ENCODE measurements around the gene NFKBIB. TPM values are rescaled to one million over a fixed set of nuclear protein-coding genes. Genes with fewer than 3 reads are reported as not detected.
"Not testable (repeated sequence)": the region's sequence is repeated elsewhere in the genome, so short reads cannot be mapped to it uniquely, and the experiment has no call there.

Gene NFKBIB
- total RNA-seq, 1 experiment from 2014 or later = 13.5 TPM

DNA sequence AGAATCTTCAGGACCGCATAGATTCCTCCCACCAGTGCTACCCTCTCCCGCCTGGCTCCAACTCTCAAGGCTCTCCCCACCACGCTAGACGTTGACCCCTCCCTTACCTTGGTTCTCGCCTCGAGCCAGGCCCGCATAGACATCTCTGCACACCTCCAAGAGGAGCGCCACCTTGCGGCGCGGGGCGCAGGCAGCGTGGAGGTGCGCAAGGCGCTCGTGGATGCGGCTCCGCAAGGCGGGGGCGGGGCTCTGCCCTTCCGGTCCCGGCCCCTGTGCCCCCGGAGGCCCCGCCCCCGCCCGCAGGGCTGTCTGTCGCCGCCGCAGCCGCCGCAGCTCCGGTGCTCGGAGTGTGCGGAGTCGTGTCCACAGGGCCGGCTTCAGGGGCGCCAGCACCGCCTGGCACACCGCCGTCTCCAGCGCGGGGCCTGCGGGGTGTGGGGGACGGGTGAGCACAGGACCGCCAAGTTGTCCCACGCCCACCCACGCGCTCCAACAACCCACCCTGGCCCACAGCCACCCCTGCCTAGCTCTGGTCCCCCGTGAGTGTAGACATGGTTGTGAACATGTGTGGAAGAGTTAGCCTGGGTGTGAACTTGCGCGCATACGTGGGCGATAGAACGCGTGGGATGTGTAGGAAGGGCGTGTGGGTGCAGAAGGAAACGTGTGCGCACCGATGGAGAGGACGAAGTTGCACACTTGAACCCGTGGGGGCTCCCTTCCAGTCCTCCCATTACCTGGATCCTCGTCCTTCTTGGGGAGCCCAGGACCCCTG, 29.7 kb upstream of the NFKBIB start:
- peak overlapping the region; percentile 66; the same call in 1 of the 2 replicates for H3K4me3 ChIP-seq (ENCODE audit: low read length)
- peak overlapping the region; percentile 41; the same call in 1 of the 2 replicates for H2AFZ ChIP-seq (ENCODE audit: low read length)
- H3K9ac ChIP-seq (ENCODE audit: low read length) = peak overlapping the region; percentile 74
- H4K20me1 ChIP-seq (ENCODE audit: insufficient read depth, low read depth, low read length) = no peaks in the 10 kb centered on the region
- no peaks in the 10 kb centered on the region; the same call in 1 of the 2 replicates for H3K79me2 ChIP-seq (ENCODE audit: low read length)
- peak overlapping the region; percentile 77 for H3K4me2 ChIP-seq (ENCODE audit: low read depth, low read length, poor library complexity, severe bottlenecking)
- no peaks in the 10 kb centered on the region for H3K27me3 ChIP-seq (ENCODE audit: low read length)
- H3K4me1 ChIP-seq (ENCODE audit: low read length) = peaks cover 30% of the 10 kb centered on the region
- DNase-seq = peak; percentile 95
- no peaks in the 10 kb centered on the region; the same call in 1 of the 2 replicates for H3K36me3 ChIP-seq (ENCODE audit: insufficient read depth, low read length)
- no peaks in the 10 kb centered on the region for H3K9me3 ChIP-seq (ENCODE audit: low read length)
- no peak overlapping the region for H3K27ac ChIP-seq (ENCODE audit: low read length)
- H3K9me2 ChIP-seq (replicated peaks; ENCODE audit: insufficient read depth, low read length) = no peaks in the 10 kb centered on the region

DNA sequence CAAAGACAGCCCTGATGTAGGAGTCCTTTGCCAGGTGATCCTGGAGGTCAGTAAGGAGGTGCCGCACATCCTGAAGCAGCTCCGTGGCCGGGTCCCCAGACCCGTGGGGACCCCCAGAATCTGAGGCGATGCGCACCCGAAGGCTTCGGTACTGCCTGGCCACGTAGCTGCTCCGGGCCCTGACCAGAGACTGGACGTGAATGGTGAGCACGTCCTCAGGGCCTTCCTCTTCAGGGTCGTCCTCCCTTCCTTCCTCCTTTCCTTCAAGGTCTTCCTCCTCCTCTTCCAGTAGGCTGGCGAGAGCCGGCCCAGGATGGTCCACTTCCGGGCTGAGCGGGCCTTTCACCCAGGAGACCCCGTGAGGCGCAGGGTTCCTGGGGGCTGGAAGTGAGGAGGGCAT, 29.2 kb upstream of the NFKBIB start:
- DNase-seq = no peak
- H3K4me2 ChIP-seq (ENCODE audit: low read depth, low read length, poor library complexity, severe bottlenecking) = peak overlapping the region; percentile 77
- peaks cover 24% of the 10 kb centered on the region for H3K4me1 ChIP-seq (ENCODE audit: low read length)
- no peaks in the 10 kb centered on the region for H3K9me2 ChIP-seq (replicated peaks; ENCODE audit: insufficient read depth, low read length)
- no peaks in the 10 kb centered on the region for H3K9me3 ChIP-seq (ENCODE audit: low read length)
- H3K27ac ChIP-seq (ENCODE audit: low read length) = no peak overlapping the region
- peak overlapping the region; percentile 61 for H3K9ac ChIP-seq (ENCODE audit: low read length)
- no peaks in the 10 kb centered on the region; the same call in 1 of the 2 replicates for H3K36me3 ChIP-seq (ENCODE audit: insufficient read depth, low read length)
- H3K79me2 ChIP-seq (ENCODE audit: low read length) = no peaks in the 10 kb centered on the region; the same call in 1 of the 2 replicates
- H2AFZ ChIP-seq (ENCODE audit: low read length) = no peak overlapping the region
- peak overlapping the region; percentile 66; the same call in 1 of the 2 replicates for H3K4me3 ChIP-seq (ENCODE audit: low read length)
- no peaks in the 10 kb centered on the region for H4K20me1 ChIP-seq (ENCODE audit: insufficient read depth, low read depth, low read length)
- H3K27me3 ChIP-seq (ENCODE audit: low read length) = no peaks in the 10 kb centered on the region

DNA sequence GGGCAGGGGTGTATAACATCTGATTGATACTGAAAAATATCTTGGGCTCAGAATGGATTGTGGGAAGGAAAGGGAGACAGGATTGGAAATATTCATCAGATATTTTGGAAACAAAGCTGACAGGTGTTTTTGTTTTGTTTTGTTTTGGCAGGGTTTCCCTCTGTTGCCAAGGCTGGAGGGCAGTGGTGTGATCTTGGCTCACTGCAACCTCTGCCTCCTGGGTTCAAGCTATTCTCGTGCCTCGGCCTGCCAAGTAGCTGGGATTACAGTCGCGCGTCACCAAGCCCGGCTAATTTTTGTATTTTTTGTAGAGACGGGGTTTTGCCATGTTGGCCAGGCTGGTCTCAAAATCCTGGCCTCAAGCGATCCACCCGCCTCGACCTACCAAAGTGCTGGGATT, 26.4 kb upstream of the NFKBIB start:
- peaks cover 37% of the 10 kb centered on the region for H3K4me1 ChIP-seq (ENCODE audit: low read length)
- H3K9me2 ChIP-seq (replicated peaks; ENCODE audit: insufficient read depth, low read length); H3K27ac ChIP-seq (ENCODE audit: low read length): not testable (repeated sequence)

DNA sequence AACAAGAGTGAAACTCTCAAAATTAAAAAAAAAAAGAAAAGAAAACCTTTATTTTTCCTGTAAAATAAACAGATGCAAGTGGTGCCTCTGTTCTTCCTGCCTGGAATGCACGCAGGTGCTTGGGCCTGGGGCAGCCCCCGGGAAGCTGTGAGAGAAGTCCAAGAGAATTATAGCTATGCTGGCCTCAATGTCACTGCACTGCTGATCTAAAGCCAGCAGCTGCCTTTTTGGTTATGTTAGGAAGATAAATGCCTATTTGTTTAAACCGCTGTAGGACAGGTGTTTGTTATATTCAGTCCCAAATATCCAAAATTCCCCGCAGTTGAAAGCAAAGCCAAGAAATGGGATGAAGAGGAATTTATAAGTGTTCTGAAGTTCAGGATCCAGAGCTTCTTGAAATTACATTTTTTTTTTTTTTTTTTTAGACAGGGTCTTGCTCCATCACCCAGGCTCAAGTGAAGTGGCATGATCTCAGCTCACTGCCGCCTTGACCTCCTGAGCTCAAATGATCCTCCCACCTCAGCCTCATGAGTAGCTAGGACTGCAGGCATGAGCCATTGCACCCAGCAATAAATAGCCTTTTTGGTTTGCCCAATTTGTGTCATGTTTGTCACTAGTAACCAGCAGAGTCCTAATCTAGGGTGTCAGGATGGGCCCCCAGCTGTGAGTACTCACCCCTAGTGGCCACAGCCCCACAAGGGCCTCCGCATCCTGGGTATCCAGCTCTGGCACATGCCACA, 23.9 kb upstream of the NFKBIB start:
- H3K9me2 ChIP-seq (replicated peaks; ENCODE audit: insufficient read depth, low read length) = no peaks in the 10 kb centered on the region
- peaks cover 24% of the 10 kb centered on the region for H3K4me1 ChIP-seq (ENCODE audit: low read length)
- no peak for DNase-seq

More for the DNA sequence above, 26.4 kb upstream of the NFKBIB start:
- not testable (repeated sequence) for H4K20me1 ChIP-seq (ENCODE audit: insufficient read depth, low read depth, low read length); H2AFZ ChIP-seq (ENCODE audit: low read length); H3K4me3 ChIP-seq (ENCODE audit: low read length); DNase-seq; H3K9me3 ChIP-seq (ENCODE audit: low read length); H3K4me2 ChIP-seq (ENCODE audit: low read depth, low read length, poor library complexity, severe bottlenecking); H3K36me3 ChIP-seq (ENCODE audit: insufficient read depth, low read length); H3K27me3 ChIP-seq (ENCODE audit: low read length); H3K9ac ChIP-seq (ENCODE audit: low read length)
- H3K79me2 ChIP-seq (ENCODE audit: low read length) = peaks cover 22% of the 10 kb centered on the region

DNA sequence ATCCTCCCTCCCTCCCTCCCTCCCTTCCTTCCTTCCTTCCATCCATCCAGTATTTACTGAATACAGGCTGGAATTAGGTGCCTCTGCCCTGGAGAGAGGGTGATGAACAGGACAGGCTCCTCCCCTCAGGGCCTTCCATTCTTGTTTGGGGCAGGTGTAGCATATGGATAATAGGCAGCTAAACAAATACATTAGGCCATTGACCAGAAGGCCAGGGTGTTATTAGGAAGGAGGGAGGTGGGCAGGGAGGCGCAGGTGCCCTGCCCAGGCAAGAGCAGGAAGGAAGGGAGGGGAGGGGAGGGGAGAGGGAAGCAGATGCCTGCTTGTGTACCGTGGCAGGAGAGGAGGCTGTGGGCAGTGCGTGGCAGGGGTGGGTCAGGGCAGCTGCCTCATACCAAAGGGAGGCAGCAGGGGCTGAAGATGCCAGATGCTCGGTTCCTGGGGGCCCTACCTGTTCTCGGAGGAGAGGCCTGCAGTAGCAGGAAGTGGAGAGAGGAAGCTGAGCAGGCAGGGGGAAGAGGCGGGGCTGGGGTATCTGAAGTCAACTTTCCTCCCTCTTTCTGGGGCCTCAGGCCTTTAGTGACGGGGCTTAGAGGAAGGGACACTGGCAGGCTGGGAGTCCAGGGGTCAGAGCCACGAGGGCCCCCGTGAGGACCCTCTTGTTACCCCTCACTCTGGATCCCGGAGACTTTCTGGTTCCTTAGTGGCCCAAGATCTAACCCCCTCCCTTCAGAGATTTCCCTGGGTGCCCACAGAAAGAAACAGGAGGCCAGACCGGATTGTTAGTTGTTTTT, 21.8 kb upstream of the NFKBIB start, which contains the start of gene RINL:
RINL (minus strand) TSS at position 495 of the 794 bp plus-strand sequence. CDS start 1,533 bp downstream, outside the sequence.
- Histone ChIP-seq H4K20me1 (ENCODE audit: insufficient read depth, low read depth, low read length) (no peaks in the 10 kb centered on the region), H3K9me3 (ENCODE audit: low read length) (no peaks in the 10 kb centered on the region), H3K27me3 (ENCODE audit: low read length) (no peaks in the 10 kb centered on the region), H3K27ac (ENCODE audit: low read length) (peak within 1 kb of the TSS; percentile 73), H3K4me3 (ENCODE audit: low read length) (peak within 1 kb of the TSS; percentile 82), H3K9ac (ENCODE audit: low read length) (peak within 1 kb of the TSS; percentile 90), H2AFZ (ENCODE audit: low read length) (peak within 1 kb of the TSS; percentile 68; the same call in 1 of the 2 replicates), H3K4me1 (ENCODE audit: low read length) (peaks cover 24% of the 10 kb centered on the region), H3K9me2 (replicated peaks; ENCODE audit: insufficient read depth, low read length) (no peaks in the 10 kb centered on the region), H3K4me2 (ENCODE audit: low read depth, low read length, poor library complexity, severe bottlenecking) (peak within 1 kb of the TSS; percentile 89), H3K79me2 (ENCODE audit: low read length) (peaks cover 22% of the 10 kb centered on the region), H3K36me3 (ENCODE audit: insufficient read depth, low read length) (no peaks in the 10 kb centered on the region; the same call in 1 of the 2 replicates)
- peak; percentile 89 for DNase-seq

More for the DNA sequence above, 23.9 kb upstream of the NFKBIB start:
- H2AFZ ChIP-seq (ENCODE audit: low read length) = no peak overlapping the region
- H3K4me3 ChIP-seq (ENCODE audit: low read length) = no peak overlapping the region
- peaks cover 22% of the 10 kb centered on the region for H3K79me2 ChIP-seq (ENCODE audit: low read length)
- H4K20me1 ChIP-seq (ENCODE audit: insufficient read depth, low read depth, low read length) = no peaks in the 10 kb centered on the region
- H3K27ac ChIP-seq (ENCODE audit: low read length) = no peak overlapping the region
- H3K4me2 ChIP-seq (ENCODE audit: low read depth, low read length, poor library complexity, severe bottlenecking) = no peak overlapping the region
- H3K9me3 ChIP-seq (ENCODE audit: low read length) = no peaks in the 10 kb centered on the region
- no peaks in the 10 kb centered on the region for H3K27me3 ChIP-seq (ENCODE audit: low read length)
- no peaks in the 10 kb centered on the region; the same call in 1 of the 2 replicates for H3K36me3 ChIP-seq (ENCODE audit: insufficient read depth, low read length)
- H3K9ac ChIP-seq (ENCODE audit: low read length) = 0 out of 2 replicates have a peak overlapping the region, but pooled peaks have one; percentile 3

DNA sequence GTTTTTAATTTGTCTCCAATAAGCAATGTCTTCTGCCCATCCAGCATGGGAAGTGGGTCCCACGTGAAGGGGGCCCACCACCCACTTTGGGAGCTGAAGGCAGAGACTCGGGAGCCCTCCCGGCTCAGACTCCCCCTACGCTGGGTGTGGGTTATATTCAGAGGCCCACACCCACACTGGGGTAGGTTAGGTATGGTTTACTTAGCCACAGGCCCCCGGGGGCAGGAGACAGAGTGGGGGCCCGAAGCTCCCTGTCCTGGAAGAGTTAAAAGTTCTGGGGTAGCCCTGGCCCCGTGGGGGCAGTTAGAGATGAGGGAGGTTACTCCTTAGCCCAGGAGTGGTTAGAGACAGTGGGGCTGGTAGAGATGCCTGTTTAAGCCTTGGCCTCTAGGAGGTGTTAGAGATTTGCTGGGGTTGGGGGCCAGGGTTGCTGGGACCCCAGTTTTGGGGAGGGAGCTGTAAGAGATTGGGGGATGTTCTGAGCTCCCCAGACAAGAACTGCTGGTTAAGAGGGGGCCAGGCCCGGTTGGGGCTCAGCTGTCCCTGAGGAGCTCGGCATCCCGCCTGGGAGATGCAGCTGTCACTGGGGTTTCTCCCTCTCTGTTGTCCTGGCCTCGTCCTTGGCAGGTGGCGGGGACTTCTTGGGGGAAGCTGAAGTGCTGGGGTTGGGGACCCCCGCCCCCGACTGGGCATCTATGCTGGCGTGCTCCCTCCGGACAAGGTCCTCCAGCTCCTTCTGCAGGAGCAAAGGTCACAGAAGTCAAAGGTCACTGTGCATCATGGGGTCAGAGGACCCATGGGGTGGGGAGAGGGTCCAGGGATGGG, 21.0 kb upstream of the NFKBIB start:
- Histone ChIP-seq H3K36me3 (ENCODE audit: insufficient read depth, low read length) (no peaks in the 10 kb centered on the region), H3K9me3 (ENCODE audit: low read length) (no peaks in the 10 kb centered on the region), H3K27me3 (ENCODE audit: low read length) (no peaks in the 10 kb centered on the region), H3K4me3 (ENCODE audit: low read length) (peak overlapping the region; percentile 82), H3K4me2 (ENCODE audit: low read depth, low read length, poor library complexity, severe bottlenecking) (peak overlapping the region; percentile 89), H3K9ac (ENCODE audit: low read length) (peak overlapping the region; percentile 90), H2AFZ (ENCODE audit: low read length) (peak overlapping the region; percentile 68; the same call in 1 of the 2 replicates), H4K20me1 (ENCODE audit: insufficient read depth, low read depth, low read length) (no peaks in the 10 kb centered on the region), H3K79me2 (ENCODE audit: low read length) (peaks cover 22% of the 10 kb centered on the region), H3K4me1 (ENCODE audit: low read length) (peaks cover 24% of the 10 kb centered on the region), H3K9me2 (replicated peaks; ENCODE audit: insufficient read depth, low read length) (no peaks in the 10 kb centered on the region), H3K27ac (ENCODE audit: low read length) (peak overlapping the region; percentile 73)
- no peak for DNase-seq

DNA sequence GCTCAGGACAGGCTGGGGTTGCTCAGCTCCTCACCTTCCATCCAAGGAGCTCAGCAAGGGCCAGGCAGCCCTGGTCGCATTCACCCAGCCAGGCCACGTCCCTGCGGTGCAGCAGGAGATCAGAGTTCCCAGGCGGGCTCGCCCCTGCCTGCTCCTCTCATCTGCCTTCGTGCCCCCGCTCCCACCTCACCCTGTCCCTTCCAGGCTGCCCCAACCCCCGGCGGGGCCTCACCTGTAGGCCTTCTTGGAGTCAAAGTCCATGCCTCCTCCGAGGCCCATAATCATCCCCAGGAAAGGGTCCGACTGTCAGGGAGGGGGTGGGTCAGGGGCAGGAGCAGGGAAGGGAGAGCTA, 20.4 kb upstream of the NFKBIB start:
- H3K27me3 ChIP-seq (ENCODE audit: low read length) = no peaks in the 10 kb centered on the region
- no peaks in the 10 kb centered on the region for H3K9me2 ChIP-seq (replicated peaks; ENCODE audit: insufficient read depth, low read length)
- H3K27ac ChIP-seq (ENCODE audit: low read length) = no peak overlapping the region
- DNase-seq = no peak
- no peaks in the 10 kb centered on the region for H3K36me3 ChIP-seq (ENCODE audit: insufficient read depth, low read length)
- no peak overlapping the region for H3K4me2 ChIP-seq (ENCODE audit: low read depth, low read length, poor library complexity, severe bottlenecking)
- H3K4me3 ChIP-seq (ENCODE audit: low read length) = no peak overlapping the region
- H4K20me1 ChIP-seq (ENCODE audit: insufficient read depth, low read depth, low read length) = no peaks in the 10 kb centered on the region
- no peak overlapping the region for H2AFZ ChIP-seq (ENCODE audit: low read length)
- peak overlapping the region; percentile 90; the same call in 1 of the 2 replicates for H3K9ac ChIP-seq (ENCODE audit: low read length)
- H3K4me1 ChIP-seq (ENCODE audit: low read length) = peaks cover 24% of the 10 kb centered on the region
- H3K9me3 ChIP-seq (ENCODE audit: low read length) = no peaks in the 10 kb centered on the region
- H3K79me2 ChIP-seq (ENCODE audit: low read length) = peaks cover 22% of the 10 kb centered on the region
